PC-9 (cell line): Measurements from ENCODE around the gene LNP1. TPM values are rescaled to one million over a fixed set of nuclear protein-coding genes. Genes with fewer than 3 reads are reported as not detected.

Source experiments
- BruUV-seq: library from RNA; stranded (reverse); fragments of 400-500 nt; replicated peaks from 2 replicates; lab custom pipeline; 2021; lab: Mats Ljungman, UMichigan
- CTCF ChIA-PET: fragments of 300-600 bp; sonication (Branson Sonifier 250); formaldehyde crosslinking; loops from one replicate; lab custom pipeline; 2022; ENCODE audit warnings: antibody characterized with exemption; lab: Charles Lee
- POLR2A ChIA-PET: fragments of 300-600 bp; sonication (Branson Sonifier 250); formaldehyde crosslinking; loops from one replicate; lab custom pipeline; 2022; ENCODE audit warnings: antibody characterized with exemption; ENCODE audit not compliant: unreplicated experiment; lab: Charles Lee
- DNase-seq, 2 experiments: peaks; one replicate each; pipeline versions ENCODE4 v3.0.0 to v3.0.0-alpha.2; 2015 to 2022; ENCODE audit warnings: mixed read lengths in 1 of 2
- H2AFZ ChIP-seq: fragments of 200-600 bp; sonication (generic); 2 replicates; pipeline ENCODE4 v1.8.1; 2017; ENCODE audit warnings: antibody characterized with exemption
- H3F3A ChIP-seq: fragments of 200-600 bp; sonication (generic); 2 replicates; pipeline ENCODE4 v1.8.1; 2017; ENCODE audit warnings: antibody characterized with exemption, mild to moderate bottlenecking, low read depth; ENCODE audit not compliant: insufficient read depth
- H3K27ac ChIP-seq: fragments of 200-600 bp; sonication (generic); 2 replicates; pipeline ENCODE4 v1.6.1; 2016; ENCODE audit warnings: mixed run types
- H3K27me3 ChIP-seq: fragments of 200-600 bp; sonication (generic); 2 replicates; pipeline ENCODE4 v1.6.1; 2016; ENCODE audit warnings: low read depth, mixed run types; ENCODE audit not compliant: insufficient read depth
- H3K36me3 ChIP-seq: fragments of 200-600 bp; sonication (generic); 2 replicates; pipeline ENCODE4 v1.6.1; 2016; ENCODE audit warnings: low read depth, mixed run types
- H3K4me1 ChIP-seq: fragments of 200-600 bp; sonication (generic); replicated peaks from 2 replicates; pipeline ENCODE4 v1.6.1; 2016; ENCODE audit warnings: mixed run types; ENCODE audit not compliant: insufficient read depth
- H3K4me2 ChIP-seq: fragments of 200-600 bp; sonication (generic); 2 replicates; pipeline ENCODE4 v1.6.1; 2017; ENCODE audit warnings: mixed run types
- H3K4me3 ChIP-seq: fragments of 200-600 bp; sonication (generic); 2 replicates; pipeline ENCODE4 v1.6.1; 2016; ENCODE audit warnings: mixed run types
- H3K79me2 ChIP-seq: fragments of 200-600 bp; sonication (generic); 2 replicates; pipeline ENCODE4 v1.6.1; 2017; ENCODE audit warnings: low read depth, mixed run types
- H3K9me2 ChIP-seq: fragments of 200-600 bp; sonication (generic); 2 replicates; pipeline ENCODE4 v1.8.1; 2017; ENCODE audit warnings: mild to moderate bottlenecking; ENCODE audit not compliant: insufficient read depth
- H3K9me3 ChIP-seq: fragments of 200-600 bp; sonication (generic); 2 replicates; pipeline ENCODE4 v1.8.1; 2016; ENCODE audit warnings: low read depth; ENCODE audit not compliant: insufficient read depth
- H4K20me1 ChIP-seq: fragments of 200-600 bp; sonication (generic); 2 replicates; pipeline ENCODE4 v1.8.1; 2017; ENCODE audit not compliant: insufficient read depth
- EZH2 ChIP-seq: fragments of 200-600 bp; sonication (generic); IDR thresholded peaks from 2 replicates; pipeline ENCODE4 v1.8.0; 2017; ENCODE audit warnings: antibody characterized with exemption, low read depth
- intact Hi-C: fragments of 100-400 bp; cut with micrococcal nuclease; formaldehyde crosslinking; loops from one replicate; pipeline ENCODE4 v1.10.0; 2022; ENCODE audit not compliant: unreplicated experiment
- total RNA-seq: library from RNA; stranded (reverse); gene quantifications from 2 replicates; pipeline ENCODE4 v1.2.3, GENCODE V29; 2021
- TF ChIP-seq, protein P1 (sequence below): fragments of 200-600 bp; sonication (generic); conservative IDR thresholded peaks from 2 replicates; pipeline ENCODE4 v1.6.1; 2017; ENCODE audit warnings: mixed run types, antibody characterized with exemption, mild to moderate bottlenecking, moderate library complexity

LNP1 gene
- total RNA-seq, 1 experiment from 2014 or later, result 4.8 TPM

DNA sequence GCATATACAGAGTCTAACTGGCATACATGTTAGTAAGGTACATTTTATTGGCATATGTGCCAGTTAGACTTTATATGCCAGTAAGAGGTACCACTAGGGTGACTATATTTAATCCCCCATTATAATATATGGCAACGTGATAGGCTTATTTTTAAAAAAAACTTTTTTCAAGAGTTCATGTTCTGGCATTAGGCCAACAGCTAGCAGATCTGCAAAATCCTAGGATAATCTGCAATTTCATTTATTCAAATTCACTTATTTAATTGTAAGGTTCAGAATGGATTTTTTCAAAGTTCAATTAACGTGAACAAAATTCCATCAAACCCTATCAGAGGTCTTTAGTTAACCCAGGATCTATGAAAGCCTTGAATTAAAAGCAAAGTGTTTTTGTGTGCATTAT lies 34.9 kb upstream of the LNP1 start:
- no peak overlapping the region for H3K4me3 ChIP-seq
- intact Hi-C loops, result no loop called here
- BruUV-seq, result no TSS peak
- no peak overlapping the region for H3K4me2 ChIP-seq
- H3K9me3 ChIP-seq, result no peaks in the 10 kb centered on the region; the same call in 1 of the 2 replicates
- no peak for TF ChIP-seq EZH2
- TF ChIP-seq, protein P1, sequence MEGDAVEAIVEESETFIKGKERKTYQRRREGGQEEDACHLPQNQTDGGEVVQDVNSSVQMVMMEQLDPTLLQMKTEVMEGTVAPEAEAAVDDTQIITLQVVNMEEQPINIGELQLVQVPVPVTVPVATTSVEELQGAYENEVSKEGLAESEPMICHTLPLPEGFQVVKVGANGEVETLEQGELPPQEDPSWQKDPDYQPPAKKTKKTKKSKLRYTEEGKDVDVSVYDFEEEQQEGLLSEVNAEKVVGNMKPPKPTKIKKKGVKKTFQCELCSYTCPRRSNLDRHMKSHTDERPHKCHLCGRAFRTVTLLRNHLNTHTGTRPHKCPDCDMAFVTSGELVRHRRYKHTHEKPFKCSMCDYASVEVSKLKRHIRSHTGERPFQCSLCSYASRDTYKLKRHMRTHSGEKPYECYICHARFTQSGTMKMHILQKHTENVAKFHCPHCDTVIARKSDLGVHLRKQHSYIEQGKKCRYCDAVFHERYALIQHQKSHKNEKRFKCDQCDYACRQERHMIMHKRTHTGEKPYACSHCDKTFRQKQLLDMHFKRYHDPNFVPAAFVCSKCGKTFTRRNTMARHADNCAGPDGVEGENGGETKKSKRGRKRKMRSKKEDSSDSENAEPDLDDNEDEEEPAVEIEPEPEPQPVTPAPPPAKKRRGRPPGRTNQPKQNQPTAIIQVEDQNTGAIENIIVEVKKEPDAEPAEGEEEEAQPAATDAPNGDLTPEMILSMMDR, result no peak
- H3K36me3 ChIP-seq, result peaks cover 79% of the 10 kb centered on the region
- peaks cover 26% of the 10 kb centered on the region; the same call in 1 of the 2 replicates for H3F3A ChIP-seq
- DNase-seq, result no peak
- no peaks in the 10 kb centered on the region for H3K27me3 ChIP-seq
- H2AFZ ChIP-seq, result no peak overlapping the region
- CTCF ChIA-PET, result no interaction called here
- no peaks in the 10 kb centered on the region for H3K79me2 ChIP-seq
- H3K27ac ChIP-seq, result no peak overlapping the region
- no peaks in the 10 kb centered on the region; the same call in 1 of the 2 replicates for H4K20me1 ChIP-seq
- POLR2A ChIA-PET, result no interaction called here
- peaks cover 4% of the 10 kb centered on the region for H3K4me1 ChIP-seq
- H3K9me2 ChIP-seq, result no peaks in the 10 kb centered on the region

DNA sequence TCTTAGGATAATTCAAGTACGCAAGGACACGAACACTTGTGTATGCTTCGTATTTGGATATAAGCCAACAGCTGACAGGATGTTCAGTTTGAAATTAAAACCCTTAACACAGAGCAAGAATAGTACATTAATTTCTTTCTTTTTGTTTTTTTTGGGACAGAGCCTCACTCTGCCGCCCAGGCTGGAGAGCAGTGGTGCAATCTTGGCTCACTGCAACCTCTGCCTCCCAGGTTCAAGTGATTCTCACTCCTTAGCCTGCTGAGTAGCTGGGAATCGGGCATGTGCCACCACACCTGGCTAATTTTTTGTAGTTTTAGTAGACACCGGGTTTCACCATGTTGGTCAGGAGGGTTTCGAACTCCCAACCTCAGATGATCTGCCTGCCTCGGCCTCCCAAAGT lies 32.9 kb upstream of the LNP1 start:
- POLR2A ChIA-PET, result no interaction called here
- Histone ChIP-seq H3K9me2 (no peaks in the 10 kb centered on the region), H4K20me1 (peaks cover 5% of the 10 kb centered on the region; the same call in 1 of the 2 replicates), H2AFZ (no peak overlapping the region), H3K4me2 (no peak overlapping the region), H3K9me3 (no peaks in the 10 kb centered on the region), H3F3A (peaks cover 14% of the 10 kb centered on the region; the same call in 1 of the 2 replicates), H3K4me1 (no peaks in the 10 kb centered on the region), H3K36me3 (peaks cover 78% of the 10 kb centered on the region), H3K4me3 (no peak overlapping the region), H3K79me2 (no peaks in the 10 kb centered on the region), H3K27me3 (no peaks in the 10 kb centered on the region), H3K27ac (no peak overlapping the region)
- no TSS peak for BruUV-seq
- DNase-seq, result no peak
- intact Hi-C loops, result no loop called here
- CTCF ChIA-PET, result no interaction called here
- TF ChIP-seq EZH2, result no peak

DNA sequence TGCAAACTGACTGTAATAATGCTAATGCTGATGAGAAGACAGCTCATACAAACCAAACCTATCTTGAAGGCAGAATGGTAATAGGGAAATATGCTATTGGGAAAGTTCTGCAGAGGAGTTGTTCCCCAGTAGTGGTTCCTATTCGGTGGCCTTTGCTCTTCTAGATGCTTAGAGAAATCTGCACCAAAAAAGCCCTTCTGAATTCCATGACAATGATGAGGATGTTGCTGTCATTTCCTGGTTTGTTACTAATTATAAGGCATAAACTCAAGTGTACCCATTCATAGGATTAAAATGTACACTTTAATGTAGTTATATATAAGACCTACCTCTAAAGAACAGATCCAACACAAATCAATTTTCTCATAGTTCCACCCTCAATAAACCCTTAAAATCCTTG lies 30.6 kb upstream of the LNP1 start:
- Histone ChIP-seq H3K27ac (no peak overlapping the region), H3K27me3 (no peaks in the 10 kb centered on the region), H3K36me3 (peaks cover 74% of the 10 kb centered on the region), H3K4me1 (no peaks in the 10 kb centered on the region), H2AFZ (no peak overlapping the region), H3K4me2 (no peak overlapping the region), H3K4me3 (no peak overlapping the region), H3K79me2 (no peaks in the 10 kb centered on the region), H4K20me1 (peaks cover 10% of the 10 kb centered on the region; the same call in 1 of the 2 replicates), H3K9me2 (no peaks in the 10 kb centered on the region), H3K9me3 (no peaks in the 10 kb centered on the region), H3F3A (peaks cover 5% of the 10 kb centered on the region; the same call in 1 of the 2 replicates)
- DNase-seq, result no peak
- TF ChIP-seq EZH2, result no peak
- TF ChIP-seq, protein P1, result no peak
- POLR2A ChIA-PET, result no interaction called here
- BruUV-seq, result no TSS peak
- intact Hi-C loops, result loop anchor here (10.0 kb wide), 1 partner anchor 364 kb away; no protein-coding TSS in a partner anchor
- CTCF ChIA-PET, result no interaction called here
